ENCODE data around the gene EVX1. TPM values are rescaled to one million over a fixed set of nuclear protein-coding genes. Genes with fewer than 3 reads are reported as not detected.

The EVX1 gene
- not detected for total RNA-seq

- DNase-seq, result no peak
- no peak within 1 kb of the TSS for H3K27ac ChIP-seq
- no peaks in the 10 kb centered on the region for H3K9me3 ChIP-seq
- peaks cover 0 to 57% (median 11%) of the 10 kb centered on the region in 4 donors for H3K4me1 ChIP-seq
- peaks cover 4 to 83% of the 10 kb centered on the region in 2 donors for H3K27me3 ChIP-seq
- no peak for TF ChIP-seq POLR2A (IDR thresholded peaks at IDR 0.05)
- TF ChIP-seq CTCF (IDR thresholded peaks at IDR 0.05), result no peak
- H3K4me3 ChIP-seq, result peak within 1 kb of the TSS in 1 of 4 donors; percentile 19
- no peaks in the 10 kb centered on the region for H3K36me3 ChIP-seq
Observed at GRCh38 chr7:27242555-27243339, at the start of gene EVX1. Gene EVX1, plus strand, starts transcription at chr7:27242802. Its CDS starts 229 bp downstream, at chr7:27243031.

- TF ChIP-seq POLR2A (IDR thresholded peaks at IDR 0.05) (no peak), CTCF (IDR thresholded peaks at IDR 0.05) (no peak)
- Histone ChIP-seq H3K4me3 (peak overlapping the region in 2 of 4 donors; percentile 40 to 44), H3K27me3 (peaks cover 4 to 89% of the 10 kb centered on the region in 2 donors), H3K27ac (no peak overlapping the region), H3K4me1 (peaks cover 4 to 28% (median 17%) of the 10 kb centered on the region in 4 donors), H3K36me3 (no peaks in the 10 kb centered on the region), H3K9me3 (no peaks in the 10 kb centered on the region)
- DNase-seq, result peak in 2 of 3 donors; percentile 5 to 37
Observed at GRCh38 chr7:27193335-27194001, 49.1 kb upstream of the EVX1 start.

GRCh38 chr7:27194002-27194352, 48.6 kb upstream of the EVX1 start:
- H3K4me3 ChIP-seq, result no peak overlapping the region
- peaks cover 0 to 1% (median 0%) of the 10 kb centered on the region in 4 donors for H3K9me3 ChIP-seq

GRCh38 chr7:27194686-27195379, 47.8 kb upstream of the EVX1 start:
- H3K4me1 ChIP-seq, result peaks cover 8 to 30% (median 15%) of the 10 kb centered on the region in 4 donors

More at GRCh38 chr7:27194002-27194352, 48.6 kb upstream of the EVX1 start:
- no peak for DNase-seq
- TF ChIP-seq CTCF (IDR thresholded peaks at IDR 0.05), result no peak
- no peak for TF ChIP-seq POLR2A (IDR thresholded peaks at IDR 0.05)
- peaks cover 6 to 28% (median 14%) of the 10 kb centered on the region in 4 donors for H3K4me1 ChIP-seq
- H3K36me3 ChIP-seq, result no peaks in the 10 kb centered on the region
- H3K27me3 ChIP-seq, result peaks cover 3 to 90% of the 10 kb centered on the region in 2 donors
- no peak overlapping the region for H3K27ac ChIP-seq

More at GRCh38 chr7:27194686-27195379, 47.8 kb upstream of the EVX1 start:
- H3K9me3 ChIP-seq, result peaks cover 0 to 6% (median 0%) of the 10 kb centered on the region in 4 donors
- H3K4me3 ChIP-seq, result no peak overlapping the region
- peaks cover 0 to 88% of the 10 kb centered on the region in 2 donors for H3K27me3 ChIP-seq
- no peak for DNase-seq
- H3K27ac ChIP-seq, result no peak overlapping the region
- H3K36me3 ChIP-seq, result no peaks in the 10 kb centered on the region
- TF ChIP-seq CTCF (IDR thresholded peaks at IDR 0.05) (no peak), POLR2A (IDR thresholded peaks at IDR 0.05) (no peak)

Measured in Peyer's patch (tissue), 4 donors.